HPDE6-E6E7 (cell line): ENCODE results near the gene MICA.
"Not testable (repeated sequence)": the region's sequence is repeated elsewhere in the genome, so short reads cannot be mapped to it uniquely, and the experiment has no call there.

Experiments used
- DNase-seq: peaks from one replicate; pipeline ENCODE4 v3.0.0; 2011; ENCODE audit warnings: missing footprints; ENCODE audit errors: extremely low spot score

Gene MICA

GRCh38 chr6:31403283-31404060 lies at the start of gene MICA:
MICA (plus strand) TSS chr6:31403595; CDS start chr6:31403633, 38 bp downstream.
- DNase-seq: peak; percentile 95

DNA sequence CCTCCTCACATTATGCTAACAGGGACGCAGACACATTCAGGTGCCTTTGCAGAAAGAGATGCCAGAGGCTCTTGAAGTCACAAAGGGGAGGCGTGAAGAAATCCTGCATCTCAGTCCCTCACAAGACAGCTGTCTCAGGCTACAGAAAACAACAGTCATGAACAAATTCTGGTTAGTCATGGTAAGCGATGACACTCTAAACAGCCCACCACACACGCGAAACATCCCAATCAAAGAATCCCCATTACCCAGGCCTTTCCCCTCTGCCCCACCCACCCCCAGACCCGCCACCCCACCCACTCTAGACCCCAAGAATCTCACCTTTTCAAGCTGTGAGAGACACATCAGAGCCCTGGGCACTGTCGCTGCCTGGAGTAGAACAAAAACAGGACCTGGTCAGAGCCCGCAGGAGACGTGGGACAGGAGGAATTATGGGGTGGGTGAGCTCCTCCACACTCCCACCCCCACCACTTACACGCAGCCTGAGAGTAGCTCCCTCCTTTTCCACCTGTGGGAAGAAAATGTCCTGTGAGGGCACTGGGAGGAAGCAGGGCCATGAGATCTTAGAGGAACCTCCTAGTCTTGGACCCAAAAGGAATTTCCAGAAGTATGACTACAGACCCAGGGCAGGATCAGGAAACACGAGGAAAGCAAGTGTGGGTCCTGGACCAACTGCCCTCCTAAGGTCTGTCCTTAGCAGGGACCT lies 49.1 kb upstream of the MICA start:
- DNase-seq: no peak

DNA sequence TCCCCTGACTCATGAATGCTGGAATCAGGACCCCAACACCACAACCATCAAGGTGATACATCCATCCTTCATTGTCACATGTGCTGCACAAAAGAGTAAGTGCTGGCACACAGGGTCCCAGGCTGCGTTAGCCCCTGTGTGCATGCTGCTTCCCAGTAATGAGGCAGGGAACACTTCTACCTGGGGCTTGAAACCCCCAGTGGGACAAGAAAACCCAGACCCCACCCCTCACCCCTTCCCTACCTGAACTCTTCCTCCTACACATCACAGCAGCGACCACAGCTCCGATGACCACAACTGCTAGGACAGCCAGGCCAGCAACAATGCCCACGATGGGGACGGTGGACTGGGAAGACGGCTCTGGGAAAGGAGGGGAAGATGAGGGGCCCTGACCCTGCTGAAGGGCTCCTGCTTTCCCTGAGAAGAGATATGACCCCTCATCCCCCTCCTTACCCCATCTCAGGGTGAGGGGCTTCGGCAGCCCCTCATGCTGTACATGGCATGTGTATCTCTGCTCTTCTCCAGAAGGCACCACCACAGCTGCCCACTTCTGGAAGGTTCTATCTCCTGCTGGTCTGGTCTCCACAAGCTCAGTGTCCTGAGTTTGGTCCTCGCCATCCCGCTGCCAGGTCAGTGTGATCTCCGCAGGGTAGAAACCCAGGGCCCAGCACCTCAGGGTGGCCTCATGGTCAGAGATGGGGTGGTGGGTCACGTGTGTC lies 48.4 kb upstream of the MICA start:
- no peak for DNase-seq

DNA sequence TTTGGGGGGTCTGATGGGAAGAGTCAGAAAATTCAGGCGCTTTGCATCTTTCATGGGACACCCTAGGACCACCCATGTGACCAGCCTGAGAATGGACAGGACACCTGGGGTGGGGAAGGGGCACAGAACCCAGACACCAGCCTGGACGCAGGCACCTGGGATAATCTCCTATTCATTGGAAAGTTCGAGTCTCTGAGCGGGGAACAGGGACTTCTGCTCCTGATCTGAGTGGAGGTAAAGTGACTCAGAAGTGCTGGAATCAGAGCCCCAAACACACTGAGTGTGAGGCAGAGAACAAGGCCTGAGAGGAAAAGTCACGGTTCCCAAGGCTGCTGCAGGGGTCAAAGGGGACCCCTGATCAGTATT lies 47.8 kb upstream of the MICA start:
- DNase-seq: no peak

DNA sequence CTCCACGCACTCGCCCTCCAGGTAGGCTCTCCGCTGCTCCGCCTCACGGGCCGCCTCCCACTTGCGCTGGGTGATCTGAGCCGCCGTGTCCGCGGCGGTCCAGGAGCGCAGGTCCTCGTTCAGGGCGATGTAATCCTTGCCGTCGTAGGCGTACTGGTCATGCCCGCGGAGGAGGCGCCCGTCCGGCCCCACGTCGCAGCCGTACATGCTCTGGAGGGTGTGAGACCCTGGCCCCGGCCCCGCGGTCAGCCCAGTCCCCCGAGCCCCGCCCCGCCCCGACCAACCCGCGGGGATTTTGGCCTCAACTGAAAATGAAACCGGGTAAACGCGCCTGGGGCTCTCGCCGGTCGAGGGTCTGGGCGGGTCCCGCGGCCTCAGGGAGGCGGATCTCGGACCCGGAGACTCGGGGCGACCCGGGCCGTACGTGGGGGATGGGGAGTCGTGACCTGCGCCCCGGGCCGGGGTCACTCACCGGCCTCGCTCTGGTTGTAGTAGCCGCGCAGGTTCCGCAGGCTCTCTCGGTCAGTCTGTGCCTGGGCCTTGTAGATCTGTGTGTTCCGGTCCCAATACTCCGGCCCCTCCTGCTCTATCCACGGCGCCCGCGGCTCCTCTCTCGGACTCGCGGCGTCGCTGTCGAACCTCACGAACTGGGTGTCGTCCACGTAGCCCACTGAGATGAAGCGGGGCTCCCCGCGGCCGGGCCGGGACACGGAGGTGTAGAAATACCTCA lies 47.0 kb upstream of the MICA start:
- no peak for DNase-seq

DNA sequence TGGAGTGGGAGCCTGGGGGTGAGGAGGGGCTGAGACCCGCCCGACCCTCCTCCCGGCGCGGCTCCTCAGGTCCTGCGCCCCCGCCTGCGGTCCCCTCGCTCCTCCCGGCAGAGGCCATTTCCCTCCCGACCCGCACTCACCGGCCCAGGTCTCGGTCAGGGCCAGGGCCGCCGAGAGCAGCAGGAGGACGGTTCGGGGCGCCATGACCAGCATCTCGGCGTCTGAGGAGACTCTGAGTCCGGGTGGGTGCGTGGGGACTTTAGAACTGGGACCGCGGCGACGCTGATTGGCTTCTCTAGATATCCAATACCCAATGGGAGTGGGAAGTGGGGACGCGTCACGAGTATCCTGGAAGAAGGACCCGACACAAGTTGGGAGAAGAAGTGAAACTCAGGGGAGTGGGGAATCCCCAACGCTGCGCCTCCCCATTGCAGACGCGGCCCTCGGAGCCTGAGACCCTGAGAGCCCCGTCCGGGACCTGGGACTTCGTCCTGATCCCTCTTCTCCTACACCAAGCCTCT lies 46.4 kb upstream of the MICA start, which contains the start of gene HLA-B:
TSS of gene HLA-B (minus strand) at position 234 of the 521 bp plus-strand sequence. CDS start at position 213, 21 bp downstream.
- peak; percentile 60 for DNase-seq

- no peak for DNase-seq
Measured at GRCh38 chr6:31357886-31358285, 45.5 kb upstream of the MICA start.

DNA sequence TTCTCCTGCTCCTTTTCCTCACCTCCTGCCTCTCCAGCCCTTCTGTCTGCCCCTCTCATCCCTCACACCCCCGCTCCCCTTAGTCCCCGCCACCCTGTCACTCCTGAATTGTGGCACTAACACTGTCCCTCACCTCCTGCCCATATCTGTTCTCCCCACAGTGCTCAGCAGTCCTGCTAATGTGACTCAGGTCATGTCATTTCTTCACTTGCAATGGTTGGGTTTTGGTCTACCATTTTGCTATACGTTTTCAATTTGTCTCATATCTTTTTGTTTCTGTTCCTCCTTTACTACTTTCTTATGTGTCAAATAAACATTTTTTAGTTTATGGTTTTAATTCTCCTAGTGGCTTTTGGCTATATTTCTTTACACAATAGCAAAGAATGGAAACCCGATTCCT lies 45.1 kb upstream of the MICA start:
- no peak for DNase-seq

DNA sequence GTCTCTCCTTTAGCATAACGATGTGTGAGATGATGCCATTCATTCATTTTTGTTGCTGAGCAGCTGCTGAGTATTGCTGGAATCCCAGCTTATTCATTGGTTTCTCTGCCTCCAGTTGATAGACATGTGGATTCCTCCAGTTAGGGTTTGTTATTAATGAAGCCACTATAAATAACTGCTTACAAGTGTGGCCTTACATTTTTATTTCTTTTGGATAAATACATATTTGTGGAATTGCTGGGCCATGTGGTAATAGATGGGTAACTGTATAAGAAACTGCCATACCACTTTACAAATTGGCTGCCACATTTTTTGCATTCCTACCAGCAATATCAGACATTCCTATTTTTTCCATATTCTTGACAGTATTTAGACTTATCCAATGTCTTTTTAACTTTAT lies 43.8 kb upstream of the MICA start:
- no peak for DNase-seq

DNA sequence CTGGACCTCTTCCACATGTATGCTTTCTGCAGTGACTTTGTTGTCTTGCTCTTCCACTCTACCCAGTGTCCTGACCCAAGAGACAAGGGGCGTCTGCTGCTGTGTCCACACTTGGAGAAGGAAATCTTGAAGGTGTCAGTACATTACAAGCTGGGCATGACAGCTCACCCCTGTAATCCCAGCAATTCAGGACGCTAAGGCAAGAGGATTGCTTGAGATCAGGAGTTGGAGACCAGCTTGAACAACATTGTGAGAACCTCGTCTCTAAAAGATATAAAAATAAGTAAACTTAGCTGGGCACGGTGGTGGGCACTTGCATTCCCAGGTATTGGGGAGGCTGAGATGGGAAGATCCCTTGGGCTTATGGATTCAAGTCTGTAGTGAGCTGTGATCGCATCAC lies 40.6 kb upstream of the MICA start:
- no peak for DNase-seq

DNA sequence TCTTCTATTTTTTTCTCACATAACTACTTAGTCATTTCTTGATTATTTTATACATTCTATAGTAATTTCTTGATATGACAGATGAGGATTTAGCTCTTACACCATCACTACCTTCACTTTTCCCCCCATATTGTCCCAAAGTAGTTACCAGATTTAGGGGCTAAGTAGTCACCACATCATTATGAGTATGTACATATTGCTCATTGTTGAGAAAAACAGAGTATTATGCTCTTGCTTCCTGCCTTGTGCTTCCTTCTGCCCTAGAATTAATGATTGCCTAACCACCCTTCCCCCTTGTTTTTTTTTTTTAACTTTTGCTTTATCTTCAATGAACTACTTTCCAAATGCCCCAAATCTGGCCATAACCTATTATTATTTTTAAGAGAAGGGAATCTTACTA lies 39.6 kb upstream of the MICA start:
- no peak for DNase-seq

GRCh38 chr6:31365864-31366263 lies 37.5 kb upstream of the MICA start:
- no peak for DNase-seq

- peak; percentile 85 for DNase-seq
Measured at GRCh38 chr6:31366693-31367470, 36.5 kb upstream of the MICA start.

DNA sequence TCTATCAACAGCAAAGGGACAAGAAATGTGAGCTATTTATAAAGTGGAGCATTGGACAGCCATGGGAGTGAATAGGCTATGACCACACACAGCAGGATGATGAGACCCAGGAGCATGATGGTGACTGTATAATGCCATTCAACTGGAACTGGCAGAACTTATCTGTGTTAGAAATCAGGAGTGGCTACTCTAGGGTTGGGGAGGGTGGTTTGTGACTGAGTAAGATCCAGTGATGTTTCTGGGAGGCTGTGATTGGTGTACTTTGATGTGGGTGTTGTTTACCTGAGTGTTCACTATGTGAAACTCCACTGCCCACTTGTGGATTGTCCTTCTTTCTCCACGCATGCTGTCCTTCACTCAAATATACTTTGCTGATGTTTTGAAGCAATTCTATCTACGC lies 34.9 kb upstream of the MICA start:
- DNase-seq: no peak

DNA sequence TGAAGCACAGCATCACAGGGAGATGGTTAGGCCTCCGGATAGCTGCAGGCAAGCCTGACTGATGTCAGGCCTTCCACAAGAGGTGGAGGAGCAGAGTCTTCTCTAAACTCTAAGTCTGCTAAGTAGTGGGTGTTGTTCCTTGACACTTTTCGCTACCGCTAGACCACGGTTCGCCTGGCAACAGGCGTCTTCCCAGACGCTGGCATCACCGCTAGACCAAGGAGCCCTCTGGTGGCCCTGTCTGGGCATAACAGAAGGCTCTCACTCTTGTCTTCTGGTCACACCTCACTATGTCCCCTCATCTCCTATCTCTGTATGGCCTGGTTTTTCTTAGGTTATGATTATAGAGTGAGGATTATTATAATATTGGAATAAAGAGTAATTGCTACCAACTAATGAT lies 29.3 kb upstream of the MICA start:
- DNase-seq: not testable (repeated sequence)

DNA sequence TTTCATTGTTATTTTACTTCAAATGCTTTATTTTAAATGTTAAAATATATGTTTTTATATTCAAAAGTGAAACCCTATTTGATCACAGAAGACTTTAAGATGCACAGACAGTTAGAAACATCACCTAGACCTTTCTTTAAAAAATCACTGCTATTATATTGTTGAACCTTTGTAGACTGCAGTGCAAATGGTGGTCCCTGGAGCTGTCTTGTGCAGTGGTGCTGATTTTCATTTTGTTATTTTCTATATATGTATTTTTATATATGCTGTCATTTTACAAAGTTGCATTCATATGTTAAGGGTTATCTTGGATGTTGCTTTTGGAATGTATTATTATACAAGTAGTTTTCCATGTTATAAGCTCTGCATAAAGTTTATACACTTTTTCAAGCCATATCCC lies 27.7 kb upstream of the MICA start:
- no peak for DNase-seq

- no peak for DNase-seq
Measured at GRCh38 chr6:31377029-31377428, 26.4 kb upstream of the MICA start.

- no peak for DNase-seq
Measured at GRCh38 chr6:31378062-31378720, 25.2 kb upstream of the MICA start.

DNA sequence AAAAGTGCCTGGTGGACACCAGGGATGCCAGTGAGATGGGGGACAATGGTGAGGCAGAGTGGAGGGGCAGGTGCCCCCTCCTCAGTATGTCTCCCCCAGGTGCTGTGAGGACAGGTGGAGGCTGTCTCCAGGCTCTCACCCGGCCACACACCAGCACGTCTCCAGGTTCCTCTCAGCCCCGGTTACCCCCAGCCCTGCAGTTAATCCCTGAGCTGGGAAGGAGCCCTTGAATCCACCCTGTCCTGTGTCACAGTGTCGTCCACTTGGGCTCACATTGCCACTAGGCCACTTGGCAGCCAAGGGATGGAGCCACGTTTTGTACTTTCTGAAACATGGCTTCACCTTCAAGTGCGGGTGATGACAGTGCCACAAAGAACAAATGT lies 24.7 kb upstream of the MICA start:
- DNase-seq: no peak

DNA sequence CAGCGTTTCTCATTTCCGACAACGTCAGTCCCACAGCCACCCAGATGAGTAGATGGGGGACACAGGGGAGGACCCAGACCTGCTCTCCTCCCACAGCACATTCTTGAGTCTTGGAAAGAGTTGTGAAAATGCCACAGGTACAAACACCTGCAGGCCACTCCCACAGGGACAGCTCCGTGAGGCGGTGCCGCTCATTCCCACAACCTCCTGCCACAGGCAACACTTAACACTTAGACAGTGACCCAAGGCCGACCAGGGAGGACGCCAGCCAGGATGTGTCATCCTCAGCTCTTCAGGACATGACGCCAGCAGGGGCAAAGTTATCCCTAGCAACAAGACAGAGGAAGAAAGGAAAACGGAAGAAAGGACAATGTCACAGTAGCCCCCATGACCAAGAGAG lies 23.5 kb upstream of the MICA start:
- no peak for DNase-seq
